Fibroblast of pulmonary artery (primary cell): ENCODE results near the gene FAM117B.

Experiments
- DNase-seq: peaks from one replicate; pipeline ENCODE4 v3.0.0-alpha.2; 2010; ENCODE audit warnings: low read depth
- H3K4me3 ChIP-seq: replicated peaks from 2 replicates; pipeline ENCODE4 v1.5.1; 2011; ENCODE audit warnings: low read depth, mild to moderate bottlenecking, control low read depth, low read length, moderate library complexity
- TF ChIP-seq, protein P1 (sequence below): IDR thresholded peaks from 2 replicates; pipeline ENCODE4 v1.5.1; 2011; ENCODE audit warnings: mild to moderate bottlenecking, control low read depth, low read length, inconsistent platforms; ENCODE audit errors: missing control alignments

Gene FAM117B

DNA sequence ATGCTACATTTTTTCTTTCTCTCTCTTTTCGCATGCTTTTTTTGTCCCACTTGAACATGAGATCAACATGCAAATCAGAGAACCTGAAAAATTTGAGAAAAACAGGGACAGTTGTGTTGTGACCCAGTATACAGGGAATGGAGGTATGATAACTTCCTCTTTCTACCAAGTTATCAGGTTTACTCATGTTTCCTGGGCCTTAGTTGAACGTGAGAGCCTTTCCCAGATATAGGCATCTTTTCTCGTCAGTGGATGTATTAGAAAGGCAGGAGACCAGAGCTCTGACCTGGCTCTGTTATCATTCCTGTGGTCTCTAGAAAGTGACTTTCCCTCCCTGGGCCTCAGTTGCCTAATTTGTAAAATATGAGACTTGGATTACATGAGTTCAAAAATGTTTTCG is 30.1 kb upstream of the FAM117B start:
- TF ChIP-seq, protein P1, sequence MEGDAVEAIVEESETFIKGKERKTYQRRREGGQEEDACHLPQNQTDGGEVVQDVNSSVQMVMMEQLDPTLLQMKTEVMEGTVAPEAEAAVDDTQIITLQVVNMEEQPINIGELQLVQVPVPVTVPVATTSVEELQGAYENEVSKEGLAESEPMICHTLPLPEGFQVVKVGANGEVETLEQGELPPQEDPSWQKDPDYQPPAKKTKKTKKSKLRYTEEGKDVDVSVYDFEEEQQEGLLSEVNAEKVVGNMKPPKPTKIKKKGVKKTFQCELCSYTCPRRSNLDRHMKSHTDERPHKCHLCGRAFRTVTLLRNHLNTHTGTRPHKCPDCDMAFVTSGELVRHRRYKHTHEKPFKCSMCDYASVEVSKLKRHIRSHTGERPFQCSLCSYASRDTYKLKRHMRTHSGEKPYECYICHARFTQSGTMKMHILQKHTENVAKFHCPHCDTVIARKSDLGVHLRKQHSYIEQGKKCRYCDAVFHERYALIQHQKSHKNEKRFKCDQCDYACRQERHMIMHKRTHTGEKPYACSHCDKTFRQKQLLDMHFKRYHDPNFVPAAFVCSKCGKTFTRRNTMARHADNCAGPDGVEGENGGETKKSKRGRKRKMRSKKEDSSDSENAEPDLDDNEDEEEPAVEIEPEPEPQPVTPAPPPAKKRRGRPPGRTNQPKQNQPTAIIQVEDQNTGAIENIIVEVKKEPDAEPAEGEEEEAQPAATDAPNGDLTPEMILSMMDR: no peak
- no peak for DNase-seq
- no peak overlapping the region for H3K4me3 ChIP-seq

DNA sequence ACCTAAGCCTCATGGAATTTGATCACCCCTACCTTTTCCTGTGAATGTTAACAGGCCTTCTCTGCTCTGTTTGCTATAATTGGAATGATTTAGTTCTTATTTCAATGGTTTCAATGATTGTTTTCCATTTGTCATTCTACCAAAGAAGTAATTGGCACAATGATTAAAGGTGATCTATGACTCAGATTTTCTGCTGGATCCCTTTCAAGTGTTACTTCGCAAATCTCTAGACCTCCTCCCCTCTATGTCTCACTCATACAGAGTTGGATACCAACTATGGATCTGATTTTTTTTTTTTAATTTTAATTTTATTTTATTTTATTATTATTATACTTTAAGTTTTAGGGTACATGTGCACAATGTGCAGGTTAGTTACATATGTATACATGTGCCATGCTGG is 29.6 kb upstream of the FAM117B start:
- TF ChIP-seq, protein P1: no peak
- H3K4me3 ChIP-seq: no peak overlapping the region
- no peak for DNase-seq

DNA sequence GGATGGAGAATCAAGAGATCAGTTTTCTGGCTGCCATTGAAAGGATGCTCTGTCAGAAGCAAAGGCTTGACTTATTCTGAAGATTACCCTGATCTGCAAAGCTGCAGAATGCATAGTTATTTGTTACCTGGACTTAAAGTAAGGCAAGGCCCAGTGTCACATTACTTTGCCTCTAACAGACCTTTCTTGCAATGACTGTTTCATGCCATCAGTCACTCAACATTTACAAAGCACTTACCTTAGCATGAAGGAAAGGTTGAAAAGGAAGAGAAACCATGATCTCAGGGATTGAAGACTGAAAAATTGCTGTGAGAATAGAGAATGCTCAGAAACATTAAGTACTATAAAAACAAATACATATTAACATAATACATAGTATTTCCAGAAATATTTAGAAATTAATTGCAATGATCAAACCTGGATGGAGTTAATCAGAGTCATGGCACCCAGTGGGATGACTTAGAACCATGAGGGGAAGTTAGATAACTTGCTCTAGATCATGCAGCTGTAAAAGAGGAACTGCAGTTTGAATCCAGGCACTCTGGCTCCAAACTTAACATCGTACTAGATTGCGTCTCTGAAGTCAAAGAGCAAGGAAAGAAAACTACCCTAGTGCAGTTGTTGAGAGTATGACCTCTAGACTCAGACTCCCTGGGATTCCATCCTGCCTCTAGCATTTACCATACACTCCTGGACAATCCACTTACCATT is 26.5 kb upstream of the FAM117B start:
- DNase-seq: no peak
- no peak overlapping the region for H3K4me3 ChIP-seq
- TF ChIP-seq, protein P1: no peak

DNA sequence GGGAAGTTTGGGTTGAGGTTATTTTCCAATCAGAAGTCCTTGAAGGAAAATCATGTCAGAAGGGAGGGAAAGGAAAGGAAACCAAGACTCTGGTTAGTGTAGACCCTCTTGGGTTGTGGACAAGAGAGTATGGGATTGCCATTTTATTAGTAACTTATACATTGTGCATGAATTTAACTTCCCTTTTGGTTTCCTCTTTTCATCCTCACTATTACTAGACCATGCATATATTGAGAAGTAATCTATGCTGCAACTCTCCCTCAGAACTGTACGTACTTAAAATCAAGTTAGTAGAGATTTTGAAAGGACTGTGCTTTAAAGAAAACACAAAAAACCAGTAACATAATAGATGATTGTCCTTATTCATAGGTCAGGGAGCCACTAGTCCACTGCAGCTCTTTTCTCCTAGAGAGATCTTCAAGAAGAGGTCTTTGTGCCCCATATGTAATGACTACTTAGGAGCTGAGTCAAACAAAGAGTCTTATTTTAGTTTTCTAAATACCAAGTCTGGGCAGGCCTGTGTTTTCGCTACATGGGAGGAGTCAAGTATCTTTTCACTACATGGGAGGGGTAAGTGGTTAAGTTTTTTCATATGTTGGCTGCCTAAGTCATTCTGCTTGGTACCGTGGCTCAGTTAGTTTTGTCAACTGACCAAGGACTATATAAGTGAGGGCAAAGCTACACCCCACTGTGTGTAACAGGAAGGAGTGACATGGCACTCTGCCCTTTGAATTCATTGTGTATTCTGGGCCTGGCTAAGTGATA is 25.2 kb upstream of the FAM117B start:
- TF ChIP-seq, protein P1: no peak
- H3K4me3 ChIP-seq: no peak overlapping the region
- DNase-seq: no peak

DNA sequence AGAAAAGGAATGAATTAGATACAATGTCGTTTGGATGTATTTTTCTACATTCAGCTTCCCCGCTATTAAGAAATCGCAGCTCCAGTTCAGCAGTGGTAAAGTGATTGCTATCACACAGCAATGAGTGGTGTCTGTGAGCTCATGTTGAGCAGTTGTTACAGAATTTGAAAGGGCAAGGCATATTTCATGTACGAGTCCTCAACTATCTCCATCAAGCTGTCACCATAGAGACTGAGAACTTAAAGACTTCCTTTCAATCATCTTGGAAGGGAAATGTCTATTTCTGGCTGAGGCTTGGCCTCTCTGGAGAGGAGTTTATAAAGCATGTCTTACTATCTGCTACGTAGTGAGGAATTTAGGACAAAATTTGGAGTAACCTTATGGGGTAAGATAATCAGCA is 24.4 kb upstream of the FAM117B start:
- no peak for DNase-seq
- H3K4me3 ChIP-seq: no peak overlapping the region
- TF ChIP-seq, protein P1: no peak

DNA sequence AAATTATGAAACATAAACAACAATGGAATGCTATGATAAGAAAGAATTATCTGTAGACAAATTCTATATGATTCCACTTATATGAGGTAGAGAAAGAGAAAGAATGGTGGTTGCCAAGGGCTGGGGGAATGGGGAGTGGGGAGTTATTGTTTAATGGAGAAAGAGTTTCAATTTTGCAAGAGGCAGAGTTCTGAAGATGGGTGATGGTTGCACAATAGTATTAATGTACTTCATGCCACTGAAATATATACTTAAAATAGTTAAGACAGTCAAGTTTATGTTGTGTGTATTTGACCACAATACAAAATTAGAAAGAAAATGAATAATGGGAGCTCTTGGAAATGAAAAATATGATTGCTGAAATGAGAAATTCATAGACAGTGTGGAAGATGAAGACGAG is 22.6 kb upstream of the FAM117B start:
- no peak for DNase-seq
- TF ChIP-seq, protein P1: no peak
- no peak overlapping the region for H3K4me3 ChIP-seq
